OCI-LY7 (cell line): ENCODE measurements around the gene INPP5F. TPM values are rescaled to one million over a fixed set of nuclear protein-coding genes. Genes with fewer than 3 reads are reported as not detected.

Experiments
- BruUV-seq: library from RNA; stranded (reverse); fragments of 400-500 nt; replicated peaks from 2 replicates; lab custom pipeline; 2021; lab: Mats Ljungman, UMichigan
- CTCF ChIA-PET: fragments of 300-600 bp; sonication (Branson Sonifier 250); formaldehyde crosslinking; loops from one replicate; lab custom pipeline; 2022; ENCODE audit warnings: antibody characterized with exemption; ENCODE audit not compliant: unreplicated experiment; lab: Charles Lee
- POLR2A ChIA-PET: fragments of 300-600 bp; sonication (Branson Sonifier 250); formaldehyde crosslinking; loops from one replicate; lab custom pipeline; 2022; ENCODE audit warnings: antibody characterized with exemption; lab: Charles Lee
- DNase-seq: peaks from one replicate; pipeline ENCODE4 v3.0.0-alpha.2; 2015; ENCODE audit warnings: low spot score
- H2AFZ ChIP-seq: fragments of 200-600 bp; sonication (generic), shearing (Covaris generic); 2 replicates; pipeline ENCODE4 v1.6.1; 2014; ENCODE audit warnings: mild to moderate bottlenecking, antibody characterized with exemption, low read length, moderate library complexity
- H3K27ac ChIP-seq: fragments of 200-600 bp; sonication (generic); 2 replicates; pipeline ENCODE4 v1.5.1; 2014; ENCODE audit warnings: mixed run types, low read depth, mild to moderate bottlenecking, moderate library complexity, low read length, inconsistent platforms; ENCODE audit not compliant: poor library complexity, severe bottlenecking
- H3K36me3 ChIP-seq: fragments of 200-600 bp; sonication (generic); 2 replicates; pipeline ENCODE4 v1.6.1; 2014; ENCODE audit warnings: mild to moderate bottlenecking, antibody characterized with exemption, low read length, moderate library complexity, mixed read lengths; ENCODE audit not compliant: insufficient read depth
- H3K4me1 ChIP-seq: fragments of 200-600 bp; sonication (generic); 2 replicates; pipeline ENCODE4 v1.5.1; 2014; ENCODE audit warnings: mild to moderate bottlenecking, low read length; ENCODE audit not compliant: insufficient read depth, poor library complexity, severe bottlenecking
- H3K4me2 ChIP-seq: fragments of 200-600 bp; sonication (generic); 2 replicates; pipeline ENCODE4 v1.6.1; 2014; ENCODE audit warnings: mild to moderate bottlenecking, low read length
- H3K4me3 ChIP-seq: fragments of 200-600 bp; sonication (generic); 2 replicates; pipeline ENCODE4 v1.5.1; 2014; ENCODE audit warnings: mild to moderate bottlenecking, low read depth, low read length; ENCODE audit not compliant: poor library complexity, severe bottlenecking
- H3K79me2 ChIP-seq: fragments of 200-600 bp; sonication (generic); 2 replicates; pipeline ENCODE4 v1.6.1; 2016; ENCODE audit warnings: low read depth, mild to moderate bottlenecking, low read length, moderate library complexity, mixed read lengths; ENCODE audit not compliant: insufficient read depth
- H3K9me2 ChIP-seq: fragments of 200-600 bp; sonication (generic); 2 replicates; pipeline ENCODE4 v1.6.1; 2016; ENCODE audit warnings: mild to moderate bottlenecking, low read length, mixed read lengths; ENCODE audit not compliant: insufficient read depth
- H3K9me3 ChIP-seq: fragments of 200-600 bp; sonication (generic); 2 replicates; pipeline ENCODE4 v1.6.1; 2014; ENCODE audit warnings: mild to moderate bottlenecking, mixed run types, low read length, mixed read lengths
- H4K20me1 ChIP-seq: fragments of 200-600 bp; sonication (generic); 2 replicates; pipeline ENCODE4 v1.6.1; 2014; ENCODE audit warnings: mild to moderate bottlenecking, antibody characterized with exemption, low read length, moderate library complexity, mixed read lengths; ENCODE audit not compliant: insufficient read depth
- CTCF ChIP-seq: fragments of 200-600 bp; sonication (generic); conservative IDR thresholded peaks from 2 replicates; pipeline ENCODE4 v1.5.1; 2014; ENCODE audit warnings: mild to moderate bottlenecking, antibody characterized with exemption, low read length, moderate library complexity, mixed read lengths
- EZH2phosphoT487 ChIP-seq: fragments of 200-600 bp; sonication (generic); IDR thresholded peaks from 2 replicates; pipeline ENCODE4 v1.6.1; 2018; ENCODE audit warnings: low read depth, borderline replicate concordance, mild to moderate bottlenecking, mixed run types, antibody characterized with exemption, low read length, moderate library complexity, mixed read lengths
- intact Hi-C: fragments of 100-400 bp; cut with micrococcal nuclease; formaldehyde crosslinking; loops from one replicate; pipeline ENCODE4 v1.10.0; 2022; ENCODE audit not compliant: unreplicated experiment
- total RNA-seq, 2 experiments: library from RNA; depleted of rRNA in 1 of 2; stranded (reverse); fragments of >200 nt in 1 of 2; shearing (Covaris generic) in 1 of 2; gene quantifications; 2 replicates each; pipeline ENCODE4 v1.2.3, GENCODE V29; 2014 to 2022

INPP5F gene
- total RNA-seq, 2 experiments from 2014 or later = 6.2 to 12.8 TPM

- TF ChIP-seq CTCF (no peak), EZH2phosphoT487 (no peak)
- no peaks in the 10 kb centered on the region for H3K9me2 ChIP-seq
- no peak overlapping the region for H3K27ac ChIP-seq
- no peak overlapping the region for H3K4me3 ChIP-seq
- ChIA-PET POLR2A (interaction anchor here (0.6 to 0.8 kb wide), 4 partner anchors 11 to 1460 kb away, joined by 4 to 5 read pairs (median 4); no protein-coding TSS in a partner anchor), CTCF (no interaction called here)
- H3K4me1 ChIP-seq = no peaks in the 10 kb centered on the region
- H4K20me1 ChIP-seq = no peaks in the 10 kb centered on the region
- H3K4me2 ChIP-seq = no peak overlapping the region
- H2AFZ ChIP-seq = no peak overlapping the region
- no peaks in the 10 kb centered on the region for H3K79me2 ChIP-seq
- no peaks in the 10 kb centered on the region for H3K9me3 ChIP-seq
- no peak for DNase-seq
- intact Hi-C loops = loop anchor here (5.0 kb wide), 2 partner anchors 133 to 648 kb away; no protein-coding TSS in a partner anchor
- no peaks in the 10 kb centered on the region for H3K36me3 ChIP-seq
- no TSS peak for BruUV-seq
Observed at GRCh38 chr10:119689016-119689580, 36.8 kb upstream of the INPP5F start.

GRCh38 chr10:119691726-119692125 is 34.1 kb upstream of the INPP5F start:
- no peaks in the 10 kb centered on the region for H4K20me1 ChIP-seq
- H3K79me2 ChIP-seq = no peaks in the 10 kb centered on the region
- no peaks in the 10 kb centered on the region for H3K9me2 ChIP-seq
- no peak for TF ChIP-seq EZH2phosphoT487
- TF ChIP-seq CTCF = no peak
- no peak overlapping the region for H3K4me2 ChIP-seq
- CTCF ChIA-PET = no interaction called here
- no peaks in the 10 kb centered on the region for H3K4me1 ChIP-seq
- no TSS peak for BruUV-seq
- H2AFZ ChIP-seq = no peak overlapping the region
- no peak overlapping the region for H3K4me3 ChIP-seq
- no peaks in the 10 kb centered on the region for H3K36me3 ChIP-seq
- intact Hi-C loops = no loop called here
- no peak overlapping the region for H3K27ac ChIP-seq
- DNase-seq = no peak
- POLR2A ChIA-PET = interaction anchor here (1.1 kb wide), 1 partner anchor 81 kb away, joined by 4 read pairs; no protein-coding TSS in a partner anchor
- H3K9me3 ChIP-seq = no peaks in the 10 kb centered on the region

GRCh38 chr10:119693262-119693957 is 32.4 kb upstream of the INPP5F start:
- H3K4me1 ChIP-seq = no peaks in the 10 kb centered on the region
- H2AFZ ChIP-seq = no peak overlapping the region
- no peaks in the 10 kb centered on the region for H3K9me3 ChIP-seq
- TF ChIP-seq EZH2phosphoT487 (no peak), CTCF (no peak)
- H3K79me2 ChIP-seq = no peaks in the 10 kb centered on the region
- no peak for DNase-seq
- H4K20me1 ChIP-seq = no peaks in the 10 kb centered on the region
- H3K9me2 ChIP-seq = no peaks in the 10 kb centered on the region
- ChIA-PET POLR2A (interaction anchor here (0.6 to 1.1 kb wide), 3 partner anchors 9 to 43 kb away, joined by 3 read pairs; no protein-coding TSS in a partner anchor), CTCF (no interaction called here)
- H3K4me3 ChIP-seq = no peak overlapping the region
- intact Hi-C loops = no loop called here
- no peaks in the 10 kb centered on the region for H3K36me3 ChIP-seq
- H3K4me2 ChIP-seq = no peak overlapping the region
- BruUV-seq = no TSS peak
- H3K27ac ChIP-seq = no peak overlapping the region
